Keratinocyte (primary cell): ENCODE measurements around the gene FAM186B. TPM values are rescaled to one million over a fixed set of nuclear protein-coding genes. Genes with fewer than 3 reads are reported as not detected.

ENCODE experiments used
- DNase-seq: peaks from one replicate; pipeline ENCODE4 v3.0.0-alpha.2; 2011; ENCODE audit warnings: low read depth, missing footprints, low spot score
- FAIRE-seq: peaks from 2 replicates; lab custom pipeline; 2011; peaks lifted over from hg19 to GRCh38; lab: Jason Lieb, UNC
- H2AFZ ChIP-seq: 2 replicates; pipeline ENCODE4 v1.6.0; 2012; ENCODE audit warnings: low read length, control low read depth, inconsistent platforms; ENCODE audit not compliant: control insufficient read depth
- H3K27ac ChIP-seq: 2 replicates; pipeline ENCODE4 v1.5.1; 2011; ENCODE audit warnings: low read length; ENCODE audit not compliant: control insufficient read depth, insufficient read depth
- H3K27me3 ChIP-seq: 3 replicates; pipeline ENCODE4 v1.6.0; 2011; ENCODE audit warnings: low read length; ENCODE audit not compliant: control insufficient read depth, insufficient read depth; ENCODE audit errors: extremely low read depth
- H3K36me3 ChIP-seq, 2 experiments: 2 replicates in 1 of 2; 3 replicates in 1 of 2; pipeline ENCODE4 v1.5.1; 2011; ENCODE audit warnings: low read length in 2 of 2, mild to moderate bottlenecking in 1 of 2; ENCODE audit not compliant: control insufficient read depth in 2 of 2, insufficient read depth in 2 of 2; ENCODE audit errors: extremely low read depth in 1 of 2
- H3K4me1 ChIP-seq: 3 replicates; pipeline ENCODE4 v1.5.1; 2011; ENCODE audit warnings: low read length; ENCODE audit not compliant: control insufficient read depth, insufficient read depth; ENCODE audit errors: extremely low read depth
- H3K4me2 ChIP-seq: 3 replicates; pipeline ENCODE4 v1.6.0; 2011; ENCODE audit warnings: low read depth, low read length; ENCODE audit not compliant: control insufficient read depth, insufficient read depth; ENCODE audit errors: extremely low read depth
- H3K4me3 ChIP-seq, 3 experiments: fragments of 200-600 bp in 1 of 3; sonication (generic) in 1 of 3; 2 replicates in 2 of 3; 3 replicates in 1 of 3; pipeline ENCODE4 v1.5.1; 2011 to 2016; ENCODE audit warnings: low read length in 3 of 3, mild to moderate bottlenecking in 3 of 3, control low read depth in 2 of 3, inconsistent platforms in 1 of 3, low read depth in 1 of 3, mixed read lengths in 1 of 3, mixed run types in 1 of 3, moderate library complexity in 1 of 3; ENCODE audit not compliant: control insufficient read depth in 2 of 3, insufficient read depth in 2 of 3; ENCODE audit errors: extremely low read depth in 1 of 3
- H3K79me2 ChIP-seq: 2 replicates; pipeline ENCODE4 v1.6.0; 2012; ENCODE audit warnings: low read length; ENCODE audit not compliant: control insufficient read depth, insufficient read depth
- H3K9ac ChIP-seq: 3 replicates; pipeline ENCODE4 v1.6.0; 2011; ENCODE audit warnings: low read length; ENCODE audit not compliant: control insufficient read depth, insufficient read depth; ENCODE audit errors: extremely low read depth
- H3K9me1 ChIP-seq: 3 replicates; pipeline ENCODE4 v1.6.0; 2011; ENCODE audit warnings: low read length; ENCODE audit not compliant: control insufficient read depth, insufficient read depth; ENCODE audit errors: extremely low read depth
- H3K9me3 ChIP-seq: 2 replicates; pipeline ENCODE4 v1.5.1; 2012; ENCODE audit warnings: low read depth, low read length; ENCODE audit not compliant: control insufficient read depth
- H4K20me1 ChIP-seq: 3 replicates; pipeline ENCODE4 v1.6.0; 2011; ENCODE audit warnings: low read length; ENCODE audit not compliant: control insufficient read depth, insufficient read depth; ENCODE audit errors: extremely low read depth
- CTCF ChIP-seq, 3 experiments: IDR thresholded peaks in 1 of 3; conservative IDR thresholded peaks in 1 of 3; optimal IDR thresholded peaks in 1 of 3; 2 replicates in 2 of 3; 3 replicates in 1 of 3; pipeline versions ENCODE3 to v1.5.1; 2011; ENCODE audit warnings: low read length in 3 of 3, mild to moderate bottlenecking in 3 of 3, moderate library complexity in 2 of 3, control low read depth in 1 of 3, inconsistent platforms in 1 of 3; ENCODE audit not compliant: insufficient read depth in 2 of 3; ENCODE audit errors: extremely low read depth in 1 of 3
- EZH2 ChIP-seq: IDR thresholded peaks from one replicate; pipeline ENCODE4 v1.6.1; 2012; ENCODE audit warnings: inconsistent platforms, mild to moderate bottlenecking, low read length, moderate library complexity
- dilution Hi-C: fragments of 300-500 bp; cut with MboI; formaldehyde crosslinking; loops from one replicate; pipeline ENCODE4 v1.7.0; 2020; ENCODE audit warnings: low sequenced_read_pairs; ENCODE audit not compliant: extremely low pct_ligation_motif_present
- polyA plus RNA-seq, 5 experiments: library from polyadenylated mRNA; depleted of rRNA in 3 of 5; stranded (reverse) in 3 of 5; stranded (forward) in 1 of 5; unstranded in 1 of 5; fragments of >200 nt; gene quantifications; 1 replicate in 1 of 5; 2 replicates in 3 of 5; 3 replicates in 1 of 5; pipeline versions ENCODE4 v1.2.1 to v1.2.3, GENCODE V29; 2011 to 2012; ENCODE audit warnings: missing spikeins in 2 of 5, low read depth in 1 of 5, low replicate concordance in 1 of 5

Gene FAM186B
- polyA plus RNA-seq, 1 donor (not counting 4 experiments of a cell fraction or from before 2014, with no cell fraction given), result 0.13 TPM

GRCh38 chr12:49643135-49643534 is 37.7 kb upstream of the FAM186B start:
- no peaks in the 10 kb centered on the region for H3K27me3 ChIP-seq
- no peaks in the 10 kb centered on the region for H4K20me1 ChIP-seq
- no peak overlapping the region for H3K4me2 ChIP-seq
- no peak overlapping the region for H3K9ac ChIP-seq
- no peak overlapping the region for H2AFZ ChIP-seq
- H3K36me3 ChIP-seq, result peaks cover 25 to 45% of the 10 kb centered on the region in 2 experiments
- dilution Hi-C loops, result no loop called here
- no peaks in the 10 kb centered on the region for H3K9me3 ChIP-seq
- no peak overlapping the region for H3K27ac ChIP-seq
- TF ChIP-seq EZH2 (no peak), CTCF (optimal IDR thresholded peaks at IDR 0.05 in 1 of 3, IDR thresholded peaks at IDR 0.05 in 1 of 3, conservative IDR thresholded peaks at IDR 0.05 in 1 of 3; ENCODE audit: extremely low read depth in 1 of 3, insufficient read depth in 2 of 3, low read length in 3 of 3) (no peak)
- no peaks in the 10 kb centered on the region for H3K9me1 ChIP-seq
- H3K4me3 ChIP-seq, result no peak overlapping the region
- peaks cover 15% of the 10 kb centered on the region for H3K4me1 ChIP-seq
- FAIRE-seq, result no peak
- no peaks in the 10 kb centered on the region for H3K79me2 ChIP-seq
- no peak for DNase-seq

GRCh38 chr12:49642370-49642802 is 36.9 kb upstream of the FAM186B start:
- Histone ChIP-seq H3K27ac (peak overlapping the region; percentile 40), H2AFZ (no peak overlapping the region), H3K9me3 (no peaks in the 10 kb centered on the region), H3K4me3 (no peak overlapping the region), H3K36me3 (peaks cover 26 to 45% of the 10 kb centered on the region in 2 experiments), H3K79me2 (no peaks in the 10 kb centered on the region), H4K20me1 (no peaks in the 10 kb centered on the region), H3K9ac (peak overlapping the region; percentile 24), H3K27me3 (no peaks in the 10 kb centered on the region), H3K4me1 (peaks cover 15% of the 10 kb centered on the region), H3K4me2 (no peak overlapping the region), H3K9me1 (no peaks in the 10 kb centered on the region)
- dilution Hi-C loops, result no loop called here
- DNase-seq (no peak), FAIRE-seq (no peak)
- no peak for TF ChIP-seq CTCF (optimal IDR thresholded peaks at IDR 0.05 in 1 of 3, IDR thresholded peaks at IDR 0.05 in 1 of 3, conservative IDR thresholded peaks at IDR 0.05 in 1 of 3; ENCODE audit: extremely low read depth in 1 of 3, insufficient read depth in 2 of 3, low read length in 3 of 3)
- TF ChIP-seq EZH2, result no peak
